Measurements from ENCODE around the gene DMXL1.

- TF ChIP-seq CTCF (conservative IDR thresholded peaks at IDR 0.05; ENCODE audit: low read depth, low read length) (no peak), EZH2 (IDR thresholded peaks at IDR 0.05; ENCODE audit: low read length, unreplicated experiment) (no peak)
These were observed 211.7 kb downstream of the DMXL1 start for GRCh38 chr5:119282628-119283027.
